ENCODE measurements around the gene PRELID2.
A peak's percentile ranks its signal among the peaks of the same experiment; 100 is the strongest.
"Not testable (repeated sequence)": the region's sequence is repeated elsewhere in the genome, so short reads cannot be mapped to it uniquely, and the experiment has no call there.

PRELID2 gene

DNA sequence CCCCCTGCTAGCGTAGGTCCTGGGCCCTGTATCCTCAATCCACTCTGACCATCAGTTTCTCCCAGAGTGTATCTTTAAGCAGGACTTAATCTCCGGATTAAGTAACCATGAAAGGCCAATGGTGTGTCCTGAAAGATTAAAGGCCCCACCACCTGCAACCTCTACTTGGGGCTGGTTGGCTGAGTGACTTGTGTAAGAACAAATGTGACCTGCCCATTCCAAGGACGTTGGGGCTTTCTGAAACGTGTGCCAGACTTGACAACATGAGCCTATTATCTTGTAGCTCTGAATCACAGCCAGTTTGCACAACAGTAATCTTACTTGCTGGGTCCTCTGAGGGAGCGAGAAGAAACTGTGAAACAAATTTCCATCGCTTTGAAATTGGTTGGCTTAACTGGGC, 3.1 kb upstream of the PRELID2 start:
- no peak for DNase-seq

DNA sequence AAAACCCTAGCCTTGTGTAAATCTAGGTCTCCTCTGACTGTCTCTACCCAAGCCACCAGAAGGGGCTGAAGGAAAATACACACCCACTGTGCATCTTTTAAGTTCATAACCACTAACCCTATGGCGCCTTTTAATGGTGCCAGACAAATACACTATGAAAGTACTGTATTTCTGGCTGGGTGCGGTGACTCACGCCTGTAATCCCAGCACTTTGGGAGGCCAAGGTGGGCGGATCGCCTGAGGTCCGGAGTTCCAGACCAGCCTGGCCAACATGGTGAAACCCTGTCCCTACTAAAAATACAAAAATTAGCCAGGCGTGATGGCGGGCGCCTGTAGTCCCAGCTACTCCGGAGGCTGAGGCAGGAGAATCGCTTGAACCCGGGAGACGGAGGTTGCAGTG, 1.1 kb upstream of the PRELID2 start:
- DNase-seq = not testable (repeated sequence)

DNA sequence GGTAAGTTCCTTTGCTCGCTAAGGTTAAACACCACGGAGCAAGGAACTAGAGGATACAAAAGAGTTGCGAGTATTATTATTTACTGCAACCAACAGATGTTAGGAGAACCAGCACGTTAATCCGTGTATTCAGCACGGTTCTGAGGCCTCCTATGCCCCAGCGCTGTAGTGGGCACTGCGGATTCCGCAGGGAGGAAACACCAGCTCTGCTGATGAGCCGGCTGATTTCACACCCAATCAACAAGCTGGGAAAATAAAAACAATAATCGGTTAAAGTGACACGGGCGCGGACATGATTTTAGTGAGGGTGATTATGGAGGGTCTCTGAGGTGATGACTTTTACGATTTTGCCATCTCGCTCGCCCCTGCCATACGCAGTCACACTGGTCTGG, 702 bp upstream of the PRELID2 start:
- no peak for DNase-seq

DNA sequence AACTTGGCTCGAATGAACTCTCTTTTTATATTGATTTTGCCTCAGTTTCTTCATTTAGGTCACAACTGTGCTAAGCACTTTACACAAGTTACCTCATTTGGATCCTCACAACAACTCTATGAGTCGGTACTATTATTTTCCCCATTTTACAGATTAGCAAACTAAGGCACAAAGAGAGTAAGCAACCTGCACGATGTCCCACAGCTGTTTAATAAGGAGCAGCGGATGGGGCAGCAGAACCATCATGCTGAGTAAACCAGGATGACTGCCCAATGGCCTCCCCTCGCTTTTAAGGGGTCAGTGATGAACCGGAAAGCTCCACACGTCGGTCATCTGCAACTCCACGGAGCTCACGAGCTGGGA, 607 bp downstream of the PRELID2 start:
- DNase-seq = no peak

DNA sequence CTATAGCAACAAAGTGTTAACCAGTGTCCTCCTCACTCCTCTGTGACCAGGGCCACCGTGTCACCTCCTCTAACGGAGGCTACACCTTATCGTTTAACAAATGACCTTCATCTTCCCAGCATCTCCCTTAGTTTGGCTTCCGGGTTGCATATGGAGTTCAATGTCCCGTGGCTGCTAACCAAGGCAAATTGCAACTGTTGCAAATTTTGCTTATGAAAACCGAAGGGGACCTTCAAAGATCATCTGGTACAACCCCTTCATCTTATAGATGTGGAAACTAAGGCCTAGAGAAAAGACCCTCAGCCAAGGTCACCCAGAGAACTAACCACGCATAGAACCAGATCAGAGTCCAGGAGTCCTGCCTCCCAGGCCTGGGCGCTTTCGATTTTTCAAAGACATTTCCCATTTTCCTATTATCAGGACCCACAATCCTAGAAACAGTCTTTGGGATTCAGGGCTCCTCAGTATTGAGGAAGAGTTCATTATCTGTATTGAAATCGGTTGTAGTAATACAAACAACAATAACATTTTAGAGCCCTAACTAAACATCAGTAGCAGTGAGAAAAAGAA, 1.4 kb downstream of the PRELID2 start:
- no peak for DNase-seq

DNA sequence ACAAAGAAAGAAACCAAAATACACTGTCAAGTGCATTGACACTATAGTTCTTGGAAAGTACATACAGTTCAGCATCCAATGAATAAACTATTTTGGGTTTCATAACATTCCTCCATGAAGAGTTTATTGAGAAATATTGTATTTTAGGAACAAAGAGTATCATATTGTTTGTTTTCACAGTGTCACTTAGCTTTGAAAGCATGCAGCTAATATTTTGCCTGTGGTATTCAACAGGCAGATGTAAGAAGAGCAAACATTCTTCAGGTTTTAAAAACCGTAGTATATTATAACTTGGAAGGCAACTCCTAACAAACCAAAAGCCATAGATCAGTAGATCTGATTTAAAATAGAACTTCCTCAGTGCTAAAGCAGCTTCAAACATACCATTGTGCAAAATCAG, 4.5 kb downstream of the PRELID2 start:
- DNase-seq = no peak

- no peak for DNase-seq
These were observed 5.3 kb downstream of the PRELID2 start for GRCh38 chr5:145829708-145830361.

DNA sequence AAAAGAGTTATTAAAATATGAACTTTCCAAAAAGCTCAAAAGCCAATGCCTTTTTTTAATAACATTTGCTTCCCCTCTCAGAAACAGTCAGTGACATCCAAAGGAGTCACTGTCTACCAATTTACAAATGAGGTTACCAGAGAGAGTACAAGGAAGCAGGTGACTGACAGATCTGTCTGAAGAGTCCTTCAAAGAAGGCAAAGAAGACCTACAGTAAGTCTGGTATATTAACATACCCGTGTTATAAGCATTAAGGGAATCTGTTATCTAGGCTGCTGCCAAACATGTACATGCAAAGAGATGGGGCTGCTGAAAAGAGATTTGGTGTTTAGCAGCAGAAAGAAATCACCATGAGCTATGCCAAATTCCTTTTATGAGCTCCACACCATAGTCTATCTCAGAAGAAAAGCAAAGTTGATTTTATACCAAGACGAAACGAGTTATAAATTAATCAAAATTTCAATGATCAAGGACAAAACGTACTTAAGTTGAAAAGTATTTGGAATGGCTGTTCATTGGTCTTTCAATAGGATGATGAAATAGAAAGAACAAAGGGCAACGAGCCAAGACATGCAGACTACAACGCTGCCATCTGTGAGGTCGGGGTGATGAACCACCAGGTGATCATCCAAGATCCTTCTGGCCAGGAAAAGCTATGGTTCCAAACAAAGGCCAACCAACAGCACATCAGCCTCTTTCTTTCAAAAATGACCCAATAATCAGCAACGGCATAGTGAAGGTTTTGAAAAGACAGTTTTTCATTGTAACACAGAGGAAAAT, 8.1 kb downstream of the PRELID2 start:
- no peak for DNase-seq

DNA sequence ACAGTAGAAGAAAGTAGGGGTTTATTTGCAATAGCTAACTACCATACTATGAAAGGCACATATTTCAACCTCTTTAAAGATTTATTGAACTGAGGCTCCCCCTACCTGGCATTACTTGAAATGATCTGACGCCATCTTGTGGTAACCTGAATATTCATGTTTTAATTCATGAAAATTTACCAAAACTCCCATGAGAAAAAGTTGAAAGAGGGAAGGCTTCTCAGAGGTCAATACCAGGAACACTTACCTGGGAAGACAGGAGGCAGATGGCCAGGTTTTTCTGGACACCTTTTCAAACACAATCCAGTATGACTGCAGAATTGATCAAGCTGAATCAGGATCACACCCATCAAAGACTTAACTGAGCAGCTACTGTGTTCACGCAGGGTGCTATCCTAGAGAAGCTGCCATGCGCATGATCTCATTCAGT, 9.4 kb downstream of the PRELID2 start:
- peak in 1 of 2 experiments; percentile 77 for DNase-seq

DNA sequence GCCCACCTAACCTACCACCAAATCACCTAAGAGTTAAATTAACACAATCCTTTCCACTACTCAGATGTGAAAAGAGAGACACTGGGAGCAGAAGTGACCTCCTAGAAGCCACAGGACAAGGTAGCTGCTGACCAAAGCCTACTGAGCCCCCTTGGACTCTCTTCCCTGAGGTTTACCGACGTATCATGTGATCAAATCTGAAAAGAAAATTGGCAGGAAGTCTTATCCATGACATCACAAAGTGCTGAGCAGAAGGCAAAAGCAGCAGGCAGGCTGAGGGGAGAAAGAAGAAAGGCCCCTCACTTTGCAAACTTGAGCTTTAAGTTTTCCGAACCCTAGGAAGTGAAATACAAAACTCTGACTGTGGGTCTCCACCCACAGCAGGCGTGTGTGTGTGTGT, 11.1 kb downstream of the PRELID2 start:
- no peak for DNase-seq

- no peak for DNase-seq
These were observed 16.5 kb downstream of the PRELID2 start for GRCh38 chr5:145818604-145819003.

- no peak for DNase-seq
These were observed 22.3 kb downstream of the PRELID2 start for GRCh38 chr5:145812877-145813276.

DNA sequence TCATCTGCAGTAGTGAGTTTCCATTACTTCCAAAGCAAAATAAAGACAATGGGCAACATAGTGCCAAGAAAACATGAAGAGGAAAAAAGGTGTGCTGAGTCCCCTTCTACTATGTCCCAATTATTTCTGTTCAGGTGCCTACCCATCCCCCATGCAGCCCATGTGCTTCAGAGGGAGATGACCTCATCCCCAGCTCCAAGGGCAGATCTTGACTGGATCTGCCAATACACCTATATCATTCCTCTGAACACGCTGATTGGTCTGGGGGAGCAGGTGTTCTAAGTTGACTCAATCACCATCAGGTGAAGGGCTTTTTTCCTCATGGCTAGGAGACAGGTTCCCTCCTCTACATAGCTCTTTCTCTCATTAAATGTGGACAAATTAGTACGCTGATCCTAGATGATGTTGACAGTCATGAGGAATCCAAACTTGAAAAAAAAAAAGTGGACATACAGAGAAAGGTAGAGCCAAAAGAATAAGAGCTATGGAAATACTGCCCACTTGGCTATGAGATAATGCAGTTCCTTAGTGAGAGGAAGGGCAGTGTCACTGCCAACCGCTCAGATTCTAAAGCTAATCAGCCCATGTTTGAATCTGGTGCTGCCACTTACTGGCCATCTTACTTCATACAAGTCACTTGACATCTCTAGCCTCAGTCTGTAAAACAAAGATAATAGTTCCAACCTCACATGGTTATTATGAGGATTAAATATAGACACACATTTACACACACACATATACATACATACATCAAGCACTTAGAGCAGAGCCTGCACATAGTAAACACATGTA, 23.1 kb downstream of the PRELID2 start:
- DNase-seq = peak in 1 of 2 experiments; percentile 46

GRCh38 chr5:145806923-145807322, 28.2 kb downstream of the PRELID2 start:
- DNase-seq = no peak

DNA sequence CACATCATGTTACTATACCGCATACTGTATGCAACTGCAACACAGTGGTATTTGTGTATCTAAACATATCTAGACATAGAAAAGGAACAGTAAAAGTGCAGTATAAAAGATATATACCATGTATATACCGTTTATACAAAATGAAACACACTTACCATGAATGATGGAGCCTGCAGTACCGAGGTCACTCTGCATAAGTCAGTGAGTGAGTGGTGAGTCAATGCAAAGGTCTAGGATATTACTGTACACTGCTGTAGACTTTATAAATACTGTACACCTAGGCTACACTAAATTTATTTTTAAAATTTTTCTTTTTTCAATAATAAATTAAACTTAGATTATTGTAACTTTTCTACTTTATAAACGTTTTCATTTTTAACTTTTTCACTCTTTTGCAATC, 29.3 kb downstream of the PRELID2 start:
- no peak for DNase-seq

DNA sequence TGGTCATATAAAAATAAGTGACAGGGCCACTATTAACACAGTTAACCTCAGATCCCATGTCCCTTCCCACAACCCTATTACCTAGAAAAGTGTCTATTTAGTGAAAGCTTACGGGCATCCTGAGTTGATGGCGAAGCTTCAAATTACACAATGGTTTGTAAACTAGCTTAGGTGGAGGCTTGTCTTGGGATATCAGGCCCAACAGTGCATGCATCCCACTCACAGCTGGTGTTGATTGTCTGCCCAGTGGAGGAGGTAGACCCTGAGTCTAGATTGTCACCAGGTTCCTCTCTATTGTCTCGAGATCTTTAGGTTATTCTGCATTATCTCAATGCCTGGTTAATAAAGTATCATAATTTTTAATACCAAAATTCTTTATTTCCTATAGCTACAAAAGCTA, 30.4 kb downstream of the PRELID2 start:
- no peak for DNase-seq

DNA sequence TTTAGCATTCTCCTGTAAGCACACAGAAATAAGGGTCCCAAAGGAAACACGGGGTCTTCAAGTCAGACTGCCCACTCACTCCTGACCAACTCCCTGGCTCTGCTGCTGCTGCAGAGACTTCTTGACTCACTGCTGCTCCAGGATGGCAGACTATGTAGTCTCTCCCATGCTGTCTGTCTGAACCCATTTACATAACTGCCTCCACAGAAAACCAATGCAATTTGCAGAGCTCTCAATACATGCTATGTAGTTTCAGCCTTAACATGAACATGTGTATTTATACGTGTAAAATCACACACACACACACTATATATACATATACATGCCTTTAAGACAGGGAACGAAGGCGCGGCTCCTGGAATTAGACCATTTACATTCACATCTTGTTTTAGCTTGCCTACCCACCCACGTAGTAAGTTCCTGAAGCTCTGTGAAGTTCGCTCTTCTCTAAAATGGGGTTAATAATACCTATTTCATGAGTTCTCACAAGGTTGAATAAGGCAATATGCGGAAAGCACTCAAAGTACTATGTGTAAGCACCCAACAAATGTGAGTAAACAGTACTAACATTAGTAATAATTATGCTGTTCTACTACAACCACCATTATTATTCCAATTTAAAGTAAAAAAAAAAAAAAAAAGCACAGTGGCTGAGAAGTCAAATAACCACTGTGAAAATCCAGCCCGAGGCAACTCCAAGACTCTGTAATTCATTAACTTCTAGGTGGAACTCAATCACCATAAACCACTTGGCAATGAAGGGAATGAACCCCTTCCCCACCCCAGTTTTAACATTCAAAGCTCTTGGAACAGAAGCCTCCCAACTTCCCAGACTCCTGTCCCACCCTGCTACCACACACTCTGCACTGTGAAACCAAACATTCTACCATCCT, 31.8 kb downstream of the PRELID2 start:
- DNase-seq = no peak

DNA sequence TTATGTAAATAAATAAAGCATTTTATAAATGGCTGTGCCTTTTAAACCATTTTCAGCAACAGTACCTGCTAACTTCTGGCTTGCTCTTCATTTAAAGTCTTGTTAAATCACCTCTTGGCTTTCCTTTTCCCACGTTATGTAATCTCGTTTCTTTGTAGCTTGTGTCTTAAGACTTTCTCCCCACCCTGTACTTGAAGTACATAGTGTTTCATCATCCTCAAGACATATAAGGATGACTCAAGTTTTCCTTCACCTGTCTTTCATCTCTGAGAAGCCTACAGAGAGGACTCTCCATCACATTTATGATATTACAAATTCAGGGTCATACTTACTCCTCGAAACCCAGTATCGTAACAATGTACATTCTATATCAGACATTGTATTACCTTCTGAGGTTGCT, 33.9 kb downstream of the PRELID2 start:
- no peak for DNase-seq

DNA sequence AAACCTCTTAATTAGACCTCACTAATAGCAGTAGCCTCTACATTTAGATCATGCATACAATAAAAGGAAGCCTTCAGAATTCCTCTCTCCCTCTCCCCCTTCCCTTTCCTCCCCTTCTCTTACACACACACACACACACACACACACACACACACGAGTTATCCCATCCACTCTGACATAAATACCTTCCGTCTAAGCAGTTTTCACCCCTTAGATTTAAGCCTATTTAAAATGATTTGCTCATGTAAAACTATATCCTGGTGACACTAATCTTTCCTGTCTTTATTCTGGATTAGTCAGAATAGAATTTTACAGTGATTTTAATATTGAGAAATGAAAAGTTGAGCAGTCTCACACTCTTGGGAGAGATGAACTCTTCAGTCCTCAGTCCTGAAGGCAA, 35.0 kb downstream of the PRELID2 start:
- DNase-seq = no peak

DNA sequence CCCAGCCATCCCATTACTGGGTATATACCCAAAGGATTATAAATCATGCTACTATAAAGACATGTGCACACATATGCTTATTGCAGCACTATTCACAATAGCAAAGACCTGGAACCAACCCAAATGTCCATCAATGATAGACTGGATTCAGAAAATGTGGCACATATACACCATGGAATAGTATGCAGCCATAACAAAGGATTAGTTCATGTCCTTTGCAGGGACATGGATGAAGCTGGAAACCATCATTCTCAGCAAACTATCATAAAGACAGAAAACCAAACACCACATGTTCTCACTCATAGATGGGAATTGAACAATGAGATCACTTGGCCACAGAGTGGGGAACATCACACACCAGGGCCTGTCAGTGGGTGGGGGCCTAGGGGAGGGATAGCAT, 36.6 kb downstream of the PRELID2 start:
- DNase-seq = not testable (repeated sequence)

DNA sequence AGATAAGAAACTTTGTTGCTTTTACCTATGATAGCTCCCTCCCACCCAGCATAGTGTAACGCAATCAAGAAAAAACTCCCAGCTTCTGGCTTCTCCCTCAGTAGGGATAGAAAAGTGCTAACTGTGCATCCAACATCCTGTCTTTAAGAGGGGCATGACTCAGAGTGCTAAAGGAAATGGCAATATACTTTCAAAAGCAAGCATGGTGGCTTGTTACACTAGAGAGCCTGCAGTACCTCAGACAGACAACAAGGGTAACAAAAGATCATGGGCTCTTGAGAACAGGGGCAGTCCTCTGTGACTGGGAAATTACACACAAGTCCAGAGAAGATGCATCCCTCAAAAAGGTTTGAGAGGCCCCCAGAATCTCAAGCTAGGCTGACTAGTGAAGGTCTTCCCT, 37.8 kb downstream of the PRELID2 start:
- DNase-seq = peak; percentile 28 to 46

DNA sequence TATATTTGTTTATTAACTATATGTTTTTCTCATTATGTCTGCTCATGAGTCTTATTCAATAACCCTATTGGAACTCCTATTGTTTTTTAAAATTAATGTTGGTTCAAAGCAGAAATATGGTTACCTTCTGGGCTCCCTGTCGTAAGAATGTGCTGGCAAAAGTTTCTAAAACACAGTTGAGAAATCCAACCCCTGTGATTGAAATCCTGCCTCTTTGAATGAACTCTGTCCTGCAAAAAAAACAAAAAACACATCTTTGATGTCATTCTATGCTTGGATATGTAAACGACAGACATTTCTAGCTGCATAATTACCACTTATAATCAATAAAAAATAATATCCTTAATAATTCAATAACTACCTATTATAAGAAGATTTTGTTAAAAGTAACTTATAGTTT, 38.8 kb downstream of the PRELID2 start:
- no peak for DNase-seq

- DNase-seq = no peak
These were observed 41.6 kb downstream of the PRELID2 start for GRCh38 chr5:145793574-145793973.
